Endothelial cell of umbilical vein (primary cell): Measurements from ENCODE around the gene DEPDC1.

Source experiments
- CTCF ChIP-seq, 2 donors: IDR thresholded peaks; 1 replicate in 1 of 2; 2 replicates in 1 of 2; pipeline ENCODE4 v1.5.1; 2011; ENCODE audit warnings: low read length in 2 of 2, mild to moderate bottlenecking in 2 of 2, moderate library complexity in 2 of 2, control low read depth in 1 of 2, inconsistent platforms in 1 of 2, low read depth in 1 of 2; ENCODE audit not compliant: insufficient read depth in 1 of 2; ENCODE audit errors: extremely low read depth in 1 of 2
- EZH2 ChIP-seq: IDR thresholded peaks from 2 replicates; pipeline ENCODE4 v1.6.1; 2012; ENCODE audit warnings: borderline replicate concordance, low read depth, mild to moderate bottlenecking, moderate library complexity, low read length, inconsistent platforms; ENCODE audit not compliant: severe bottlenecking
- JUN ChIP-seq: IDR thresholded peaks from 2 replicates; pipeline ENCODE4 v1.6.1; 2011; ENCODE audit warnings: borderline replicate concordance, low read depth; ENCODE audit not compliant: insufficient read length, insufficient read depth
- MAX ChIP-seq: IDR thresholded peaks from 2 replicates; pipeline ENCODE4 v1.6.1; 2011; ENCODE audit not compliant: insufficient read depth, insufficient read length
- POLR2A ChIP-seq: IDR thresholded peaks from 2 replicates; pipeline ENCODE4 v1.6.1; 2012; ENCODE audit warnings: low read depth, mild to moderate bottlenecking, control low read depth, low read length
- POLR2AphosphoS5 ChIP-seq: IDR thresholded peaks from 2 replicates; pipeline ENCODE4 v1.6.1; 2012; ENCODE audit warnings: low read depth, mild to moderate bottlenecking, control low read depth, low read length, moderate library complexity; ENCODE audit not compliant: insufficient read depth

DNA sequence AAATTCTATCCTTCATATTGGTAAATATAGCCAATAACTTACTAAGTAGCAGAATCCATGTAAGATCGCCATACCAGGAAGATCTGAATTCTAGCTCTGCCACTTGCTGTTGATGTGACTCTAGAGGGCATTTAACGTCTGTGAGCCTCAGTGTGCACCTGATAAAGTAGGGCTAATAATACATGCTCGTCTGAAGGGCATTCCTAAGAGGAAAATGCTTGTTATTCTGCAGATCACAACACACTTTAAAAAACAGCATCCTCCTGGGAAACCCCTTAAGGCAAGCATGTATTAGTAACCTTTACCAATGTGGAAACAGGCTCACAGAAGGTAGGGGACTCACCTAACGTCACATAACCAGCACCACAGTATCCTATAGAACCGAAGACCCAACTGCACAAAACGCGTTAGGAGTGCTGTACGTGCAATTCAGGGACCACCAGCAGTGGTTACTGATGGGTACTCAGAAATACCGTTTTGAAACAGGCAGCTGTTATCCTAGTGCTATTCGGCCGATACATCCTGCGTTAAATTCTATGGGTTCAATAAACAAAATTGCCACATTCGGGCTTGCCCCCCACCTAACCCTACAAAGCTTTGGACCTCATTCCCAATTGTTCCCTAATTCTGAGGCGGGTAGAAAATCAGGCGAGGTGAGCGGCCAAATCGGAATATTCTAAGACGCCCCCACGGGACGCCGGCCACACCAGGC is 758 bp downstream of the DEPDC1 start:
- no peak for TF ChIP-seq CTCF (IDR thresholded peaks at IDR 0.05; ENCODE audit: extremely low read depth in 1 of 2, insufficient read depth in 1 of 2, low read depth in 1 of 2, low read length in 2 of 2)
- no peak for TF ChIP-seq JUN
- no peak for TF ChIP-seq MAX
- TF ChIP-seq POLR2A: no peak
- no peak for TF ChIP-seq EZH2
- no peak for TF ChIP-seq POLR2AphosphoS5
